Endothelial cell of umbilical vein (primary cell): ENCODE data around the gene GNAZ. TPM values are rescaled to one million over a fixed set of nuclear protein-coding genes. Genes with fewer than 3 reads are reported as not detected.

ENCODE experiments used
- BruUV-seq: library from RNA; stranded (reverse); fragments of 400-500 nt; replicated peaks from 2 replicates; lab custom pipeline; 2021; lab: Mats Ljungman, UMichigan
- CTCF ChIA-PET: fragments of 300-600, 350-600 bp; sonication (Branson Sonifier 250); formaldehyde crosslinking; loops from one replicate; lab custom pipeline; 2021; ENCODE audit warnings: antibody characterized with exemption, inconsistent platforms; lab: Charles Lee
- POLR2A ChIA-PET: fragments of 300-600, 350-600 bp; sonication (Branson Sonifier 250); formaldehyde crosslinking; loops from one replicate; lab custom pipeline; 2021; ENCODE audit warnings: antibody characterized with exemption, inconsistent platforms; lab: Charles Lee
- DNase-seq: peaks from one replicate; pipeline ENCODE4 v3.0.0-alpha.2; 2011; ENCODE audit warnings: low read depth, low spot score
- FAIRE-seq: peaks from 2 replicates; lab custom pipeline; 2011; peaks lifted over from hg19 to GRCh38; lab: Jason Lieb, UNC
- H2AFZ ChIP-seq: 2 replicates; pipeline ENCODE4 v1.6.0; 2012; ENCODE audit warnings: low read depth, low read length, control low read depth, inconsistent platforms
- H3K27ac ChIP-seq: 2 replicates; pipeline ENCODE4 v1.5.1; 2011; ENCODE audit warnings: low read depth, mild to moderate bottlenecking, control low read depth, low read length, moderate library complexity; ENCODE audit not compliant: insufficient read depth
- H3K27me3 ChIP-seq, 2 experiments: 2 replicates each; pipeline versions ENCODE4 v1.6.0 to v1.6.1; 2011; ENCODE audit warnings: low read length in 2 of 2, mixed read lengths in 1 of 2; ENCODE audit not compliant: control insufficient read depth in 2 of 2, insufficient read depth in 2 of 2
- H3K36me3 ChIP-seq, 2 experiments: 2 replicates in 1 of 2; 3 replicates in 1 of 2; pipeline ENCODE4 v1.5.1; 2011; ENCODE audit warnings: low read length in 2 of 2, mild to moderate bottlenecking in 1 of 2, moderate library complexity in 1 of 2; ENCODE audit not compliant: control insufficient read depth in 2 of 2, insufficient read depth in 2 of 2; ENCODE audit errors: extremely low read depth in 1 of 2
- H3K4me1 ChIP-seq: 3 replicates; pipeline ENCODE4 v1.5.1; 2011; ENCODE audit warnings: mild to moderate bottlenecking, low read length; ENCODE audit not compliant: control insufficient read depth, insufficient read depth; ENCODE audit errors: extremely low read depth
- H3K4me2 ChIP-seq: 2 replicates; pipeline ENCODE4 v1.6.1; 2011; ENCODE audit warnings: low read length, control low read depth, mixed read lengths; ENCODE audit not compliant: insufficient read depth
- H3K4me3 ChIP-seq, 3 experiments: fragments of 200-600 bp in 1 of 3; sonication (generic), shearing (Covaris generic) in 1 of 3; replicated peaks in 1 of 3; 2 replicates each; pipeline ENCODE4 v1.5.1; 2011 to 2016; ENCODE audit warnings: control low read depth in 3 of 3, low read length in 3 of 3, mild to moderate bottlenecking in 2 of 3, inconsistent platforms in 1 of 3, low read depth in 1 of 3, moderate library complexity in 1 of 3; ENCODE audit not compliant: insufficient read depth in 1 of 3
- H3K79me2 ChIP-seq: 2 replicates; pipeline ENCODE4 v1.6.0; 2012; ENCODE audit warnings: low read length, inconsistent platforms; ENCODE audit not compliant: control insufficient read depth, insufficient read depth
- H3K9ac ChIP-seq: replicated peaks from 2 replicates; pipeline ENCODE3; 2011; ENCODE audit warnings: low read length, control low read depth; ENCODE audit not compliant: insufficient read depth; ENCODE audit errors: extremely low read depth
- H3K9me1 ChIP-seq: replicated peaks from 3 replicates; pipeline ENCODE4 v1.6.0; 2011; ENCODE audit warnings: mild to moderate bottlenecking, low read length; ENCODE audit not compliant: control insufficient read depth, insufficient read depth; ENCODE audit errors: extremely low read depth
- H3K9me3 ChIP-seq: replicated peaks from 2 replicates; pipeline ENCODE4 v1.5.1; 2012; ENCODE audit warnings: low read length, inconsistent platforms; ENCODE audit not compliant: control insufficient read depth, insufficient read depth
- H4K20me1 ChIP-seq: replicated peaks from 2 replicates; pipeline ENCODE3; 2011; ENCODE audit warnings: mild to moderate bottlenecking, low read length; ENCODE audit not compliant: control insufficient read depth, insufficient read depth; ENCODE audit errors: extremely low read depth
- EZH2 ChIP-seq: IDR thresholded peaks from 2 replicates; pipeline ENCODE4 v1.6.1; 2012; ENCODE audit warnings: borderline replicate concordance, low read depth, mild to moderate bottlenecking, moderate library complexity, low read length, inconsistent platforms; ENCODE audit not compliant: severe bottlenecking
- FOS ChIP-seq: IDR thresholded peaks from 2 replicates; pipeline ENCODE4 v1.6.1; 2011; ENCODE audit warnings: mild to moderate bottlenecking, low read length, moderate library complexity, borderline replicate concordance; ENCODE audit not compliant: insufficient read depth
- GATA2 ChIP-seq: IDR thresholded peaks from 2 replicates; pipeline ENCODE4 v1.7.0; 2011; ENCODE audit warnings: low read depth, mild to moderate bottlenecking, moderate library complexity, mixed read lengths, low read length; ENCODE audit not compliant: insufficient read length, insufficient read depth
- JUN ChIP-seq: IDR thresholded peaks from 2 replicates; pipeline ENCODE4 v1.6.1; 2011; ENCODE audit warnings: borderline replicate concordance, low read depth; ENCODE audit not compliant: insufficient read length, insufficient read depth
- MYC ChIP-seq: IDR thresholded peaks from one replicate; pipeline ENCODE4 v1.6.1; 2011; ENCODE audit warnings: mild to moderate bottlenecking, low read depth, low read length
- POLR2A ChIP-seq: IDR thresholded peaks from 2 replicates; pipeline ENCODE4 v1.6.1; 2012; ENCODE audit warnings: low read depth, mild to moderate bottlenecking, control low read depth, low read length
- POLR2AphosphoS5 ChIP-seq: IDR thresholded peaks from 2 replicates; pipeline ENCODE4 v1.6.1; 2012; ENCODE audit warnings: low read depth, mild to moderate bottlenecking, control low read depth, low read length, moderate library complexity; ENCODE audit not compliant: insufficient read depth
- dilution Hi-C: fragments of 300-500 bp; cut with MboI; formaldehyde crosslinking; loops from one replicate; pipeline ENCODE4 v1.15.0; 2019; ENCODE audit warnings: low sequenced_read_pairs; ENCODE audit not compliant: extremely low pct_ligation_motif_present
- intact Hi-C: fragments of 100-400 bp; cut with micrococcal nuclease; formaldehyde crosslinking; loops from one replicate; pipeline ENCODE4 v1.10.0; 2022
- polyA plus RNA-seq, 4 experiments: library from polyadenylated mRNA; depleted of rRNA in 3 of 4; stranded (reverse) in 3 of 4; unstranded in 1 of 4; fragments of >200 nt; gene quantifications; 2 replicates each; pipeline versions ENCODE4 v1.2.1 to v1.2.3, GENCODE V29; 2011 to 2012; ENCODE audit warnings: missing spikeins in 1 of 4
- total RNA-seq: library from RNA; stranded (reverse); gene quantifications from 2 replicates; pipeline ENCODE4 v1.2.3, GENCODE V29; 2021
- TF ChIP-seq, protein P1 (sequence below), 2 donors: IDR thresholded peaks; 1 replicate in 1 of 2; 2 replicates in 1 of 2; pipeline ENCODE4 v1.5.1; 2011; ENCODE audit warnings: low read length in 2 of 2, mild to moderate bottlenecking in 2 of 2, moderate library complexity in 2 of 2, control low read depth in 1 of 2, inconsistent platforms in 1 of 2, low read depth in 1 of 2; ENCODE audit not compliant: insufficient read depth in 1 of 2; ENCODE audit errors: extremely low read depth in 1 of 2
- TF ChIP-seq, protein P2 (sequence below): IDR thresholded peaks from 2 replicates; pipeline ENCODE4 v1.6.1; 2011; ENCODE audit not compliant: insufficient read depth, insufficient read length

Gene GNAZ
- total and polyA plus RNA-seq, 2 donors (not counting 3 experiments of a cell fraction or from before 2014, with no cell fraction given) = 0.44 to 0.86 TPM

DNA sequence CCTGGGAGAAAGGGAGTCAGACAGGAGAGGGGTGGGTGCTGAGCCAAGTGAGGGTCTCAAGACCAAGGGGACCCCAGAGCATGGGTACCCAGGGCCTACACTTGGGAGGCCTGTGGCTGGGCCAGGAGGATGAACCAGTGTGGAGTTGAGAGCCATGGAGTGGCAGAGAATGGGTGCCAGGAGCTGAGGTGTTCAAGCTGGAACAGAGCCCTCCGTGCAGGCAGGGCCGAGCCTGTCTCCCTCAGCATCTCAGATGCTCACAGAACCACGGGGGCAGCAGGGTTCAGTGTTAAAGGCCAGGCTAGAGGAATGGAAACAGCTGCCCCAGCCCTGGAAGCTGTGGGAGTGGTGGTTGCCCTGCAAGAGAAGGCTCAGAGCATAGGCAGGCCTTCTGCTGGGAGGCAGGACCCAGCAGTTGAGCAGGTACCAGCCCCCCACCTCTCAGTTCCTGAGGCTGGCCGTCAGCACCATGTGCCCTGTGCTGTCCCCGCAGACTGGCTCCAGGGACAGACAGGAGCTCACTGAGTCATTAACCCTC, 39.2 kb downstream of the GNAZ start:
- no TSS peak for BruUV-seq
- TF ChIP-seq FOS (no peak), EZH2 (no peak), JUN (no peak), MYC (no peak), POLR2AphosphoS5 (no peak), POLR2A (no peak), GATA2 (no peak)
- TF ChIP-seq, protein P1, sequence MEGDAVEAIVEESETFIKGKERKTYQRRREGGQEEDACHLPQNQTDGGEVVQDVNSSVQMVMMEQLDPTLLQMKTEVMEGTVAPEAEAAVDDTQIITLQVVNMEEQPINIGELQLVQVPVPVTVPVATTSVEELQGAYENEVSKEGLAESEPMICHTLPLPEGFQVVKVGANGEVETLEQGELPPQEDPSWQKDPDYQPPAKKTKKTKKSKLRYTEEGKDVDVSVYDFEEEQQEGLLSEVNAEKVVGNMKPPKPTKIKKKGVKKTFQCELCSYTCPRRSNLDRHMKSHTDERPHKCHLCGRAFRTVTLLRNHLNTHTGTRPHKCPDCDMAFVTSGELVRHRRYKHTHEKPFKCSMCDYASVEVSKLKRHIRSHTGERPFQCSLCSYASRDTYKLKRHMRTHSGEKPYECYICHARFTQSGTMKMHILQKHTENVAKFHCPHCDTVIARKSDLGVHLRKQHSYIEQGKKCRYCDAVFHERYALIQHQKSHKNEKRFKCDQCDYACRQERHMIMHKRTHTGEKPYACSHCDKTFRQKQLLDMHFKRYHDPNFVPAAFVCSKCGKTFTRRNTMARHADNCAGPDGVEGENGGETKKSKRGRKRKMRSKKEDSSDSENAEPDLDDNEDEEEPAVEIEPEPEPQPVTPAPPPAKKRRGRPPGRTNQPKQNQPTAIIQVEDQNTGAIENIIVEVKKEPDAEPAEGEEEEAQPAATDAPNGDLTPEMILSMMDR (IDR thresholded peaks at IDR 0.05; ENCODE audit: extremely low read depth in 1 of 2, insufficient read depth in 1 of 2, low read depth in 1 of 2, low read length in 2 of 2) = no peak
- TF ChIP-seq, protein P2, sequence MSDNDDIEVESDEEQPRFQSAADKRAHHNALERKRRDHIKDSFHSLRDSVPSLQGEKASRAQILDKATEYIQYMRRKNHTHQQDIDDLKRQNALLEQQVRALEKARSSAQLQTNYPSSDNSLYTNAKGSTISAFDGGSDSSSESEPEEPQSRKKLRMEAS = no peak
- Histone ChIP-seq H3K79me2 (no peaks in the 10 kb centered on the region), H3K4me2 (no peak overlapping the region), H3K36me3 (no peaks in the 10 kb centered on the region), H4K20me1 (no peaks in the 10 kb centered on the region), H3K9me1 (no peaks in the 10 kb centered on the region), H3K4me3 (no peak overlapping the region), H3K27ac (no peak overlapping the region), H2AFZ (no peak overlapping the region), H3K27me3 (no peaks in the 10 kb centered on the region), H3K4me1 (no peaks in the 10 kb centered on the region), H3K9me3 (no peaks in the 10 kb centered on the region), H3K9ac (no peak overlapping the region)
- dilution Hi-C loops = no loop called here
- ChIA-PET CTCF (interaction anchor here (1.2 to 1.4 kb wide), 2 partner anchors 150 to 232 kb away, joined by 3 read pairs; no protein-coding TSS in a partner anchor), POLR2A (interaction anchor here (0.6 kb wide), 1 partner anchor 167 kb away, joined by 3 read pairs; no protein-coding TSS in a partner anchor)
- DNase-seq = no peak
- FAIRE-seq = no peak
- intact Hi-C loops = no loop called here
